NCI-H1092 (cell line): Measurements from ENCODE around the gene EPHA6.

Experiments used
- DNase-seq: peaks from one replicate; lab custom pipeline; 2025; lab: John Stamatoyannopoulos, UW

The EPHA6 gene

GRCh38 chr3:96813820-96814650, at the start of gene EPHA6:
TSS of gene EPHA6 (plus strand) at chr3:96814594.
- DNase-seq, result peak; percentile 2

DNA sequence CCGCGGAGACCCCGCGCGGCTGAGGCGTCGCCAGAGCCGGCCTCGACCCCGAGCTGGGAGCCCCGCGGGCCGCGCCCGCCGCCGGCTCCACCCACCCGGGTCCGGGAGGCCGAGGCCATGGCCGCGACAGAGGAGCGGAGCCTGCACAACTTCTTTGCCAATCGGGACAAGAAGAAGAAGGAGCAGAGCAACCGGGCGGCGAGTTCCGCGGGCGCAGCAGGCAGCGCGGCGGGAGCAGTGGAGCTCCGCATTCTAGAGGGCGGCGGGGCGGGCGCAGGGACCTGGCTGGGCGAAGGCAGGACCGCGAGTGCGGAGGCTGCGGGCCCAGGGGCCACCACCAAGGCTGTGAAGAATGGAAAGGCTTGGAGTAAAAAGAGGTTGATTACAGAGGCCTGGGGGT, 37.6 kb upstream of the EPHA6 start:
- DNase-seq, result no peak

- DNase-seq, result no peak
Observed at GRCh38 chr3:96779810-96780209, 34.6 kb upstream of the EPHA6 start.

- no peak for DNase-seq
Observed at GRCh38 chr3:96796101-96796500, 18.3 kb upstream of the EPHA6 start.

DNA sequence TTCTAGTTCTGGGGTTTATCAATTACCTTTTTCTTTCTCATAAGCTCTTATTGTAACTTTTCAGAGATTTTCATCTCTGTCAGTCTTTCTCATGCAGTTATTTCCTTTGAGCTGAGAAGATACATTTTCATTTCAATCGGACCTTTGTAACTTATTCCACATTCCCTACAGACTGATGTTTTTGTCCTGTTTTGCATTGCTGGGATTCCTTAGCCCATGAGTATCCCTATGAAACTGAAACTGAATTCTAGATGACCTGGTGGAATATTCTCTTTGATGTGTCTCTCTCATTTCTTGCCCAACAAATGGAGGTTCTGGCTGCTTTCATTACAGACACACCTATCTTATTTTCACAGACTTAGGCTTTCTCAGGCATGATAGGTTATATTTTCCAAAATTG, 10.5 kb upstream of the EPHA6 start:
- no peak for DNase-seq

DNA sequence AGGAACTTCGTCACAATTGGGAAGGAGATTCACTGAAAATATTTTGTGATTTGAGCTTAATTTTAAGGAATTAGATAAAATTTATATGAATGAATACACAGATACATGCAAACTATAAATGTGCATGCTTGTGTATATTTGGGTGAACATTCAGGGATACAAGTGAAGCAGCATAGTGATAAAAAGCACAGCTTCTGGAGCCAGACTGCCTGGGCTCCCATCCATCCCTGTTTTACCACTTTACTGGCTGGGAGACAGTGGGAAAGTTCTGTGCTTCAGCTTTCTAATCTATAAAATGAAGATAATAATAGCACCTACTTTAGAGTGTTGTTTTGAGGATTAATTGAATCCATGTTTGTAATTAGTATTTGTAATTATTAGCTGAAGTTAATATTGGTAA, 8.1 kb upstream of the EPHA6 start:
- DNase-seq, result no peak

DNA sequence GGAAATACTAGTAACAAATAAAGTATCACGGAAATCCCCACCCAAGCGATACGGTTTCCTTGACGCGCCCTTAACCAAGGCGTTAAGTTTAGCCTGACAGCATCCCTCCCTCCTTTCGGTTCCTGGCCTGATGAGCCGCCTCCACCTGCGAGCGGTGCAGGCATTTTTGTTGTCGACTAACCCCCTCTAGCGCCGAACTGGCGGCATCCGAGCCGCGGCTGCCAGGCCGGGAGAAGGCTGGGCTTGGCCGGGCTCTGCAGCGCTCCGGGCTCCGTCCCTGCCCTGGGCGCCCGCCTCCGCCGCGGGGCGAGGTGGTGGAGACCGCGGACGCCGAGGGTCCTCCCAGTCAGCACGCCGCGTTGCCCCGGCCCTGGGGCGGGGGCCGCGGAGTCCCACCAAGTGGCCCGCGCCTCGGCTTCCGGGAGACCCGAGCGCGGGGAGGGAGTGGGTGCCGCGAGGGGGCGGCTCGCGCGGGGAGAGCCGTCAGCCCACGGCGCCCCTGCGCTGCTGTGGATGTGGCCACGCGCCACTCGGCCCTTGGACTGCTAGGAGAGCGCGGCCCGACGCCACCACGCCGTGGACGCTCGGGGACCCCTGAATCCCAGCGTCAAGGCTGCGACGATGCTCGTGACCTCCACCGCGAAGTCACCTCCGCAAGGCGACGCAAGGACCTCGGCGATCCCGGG, 1.1 kb upstream of the EPHA6 start:
- DNase-seq, result peak; percentile 68

- DNase-seq, result no peak
Observed at GRCh38 chr3:96814651-96815567, 515 bp downstream of the EPHA6 start.

GRCh38 chr3:96831175-96831574, 16.8 kb downstream of the EPHA6 start:
- no peak for DNase-seq

DNA sequence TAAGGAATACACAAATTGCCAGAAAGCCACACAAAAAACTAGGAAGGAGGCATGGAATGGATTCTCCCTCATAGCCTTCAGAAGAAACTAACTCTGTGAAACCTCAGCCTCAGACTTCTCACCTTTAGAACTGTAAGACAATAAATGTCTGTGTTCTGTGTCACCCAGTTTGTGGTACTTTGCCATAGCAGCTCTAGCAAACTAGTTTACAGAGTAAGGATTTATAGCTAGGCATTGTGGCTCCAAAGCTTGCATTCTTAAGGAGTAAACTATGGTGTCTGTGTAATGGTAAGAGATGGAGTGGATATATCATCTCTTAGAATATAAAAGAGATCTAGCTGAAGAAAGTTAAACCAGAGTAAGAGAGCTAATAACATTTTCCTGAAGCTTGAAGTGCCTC, 18.9 kb downstream of the EPHA6 start:
- DNase-seq, result no peak

GRCh38 chr3:96836153-96836915, 21.9 kb downstream of the EPHA6 start:
- no peak for DNase-seq

DNA sequence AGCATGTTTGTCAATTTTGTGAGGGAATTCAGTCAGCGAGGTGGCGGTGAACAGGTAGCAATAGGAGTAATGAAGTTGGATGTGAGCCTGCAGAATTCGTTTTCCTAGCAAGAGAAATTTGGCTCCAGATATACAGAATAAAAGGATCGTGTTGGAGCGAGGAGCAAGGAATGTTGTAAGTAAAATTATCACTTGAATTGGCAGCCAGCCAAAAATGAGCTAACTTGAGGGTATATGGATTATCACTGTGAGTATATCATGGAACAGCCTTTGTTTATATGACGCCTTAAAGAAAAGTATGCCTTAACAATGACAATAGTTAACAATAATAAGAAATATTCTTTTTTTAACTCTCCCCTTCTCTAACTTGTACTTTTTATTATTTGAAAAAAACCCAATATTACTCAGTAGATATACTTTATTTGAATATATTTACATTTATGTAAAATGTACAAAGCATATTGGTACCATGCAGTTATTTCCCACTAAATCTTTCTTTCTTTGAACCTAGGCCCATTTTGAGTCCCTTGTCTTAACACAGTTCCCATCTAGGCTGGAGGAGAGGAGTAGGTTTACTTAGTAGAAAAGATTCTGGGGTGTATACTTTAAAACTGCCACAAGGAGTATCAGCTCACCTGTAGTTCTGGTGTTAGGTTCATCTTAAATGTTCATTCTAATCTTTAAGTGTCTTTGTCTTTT, 29.3 kb downstream of the EPHA6 start:
- no peak for DNase-seq

DNA sequence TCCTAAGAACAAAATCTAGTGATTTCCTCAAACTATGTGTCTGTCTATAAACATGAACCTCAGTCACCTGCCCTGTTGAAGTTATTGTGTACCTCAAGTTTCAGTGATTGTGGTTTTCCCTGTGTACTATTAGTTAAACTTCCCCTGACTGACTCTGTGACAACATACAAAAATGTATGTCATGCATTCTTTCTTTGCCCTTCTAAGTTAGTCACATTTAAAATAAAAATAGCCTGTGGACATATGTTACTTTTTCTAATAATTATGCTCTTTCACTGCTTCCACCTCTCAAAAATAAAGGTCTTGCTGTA, 29.8 kb downstream of the EPHA6 start:
- no peak for DNase-seq

DNA sequence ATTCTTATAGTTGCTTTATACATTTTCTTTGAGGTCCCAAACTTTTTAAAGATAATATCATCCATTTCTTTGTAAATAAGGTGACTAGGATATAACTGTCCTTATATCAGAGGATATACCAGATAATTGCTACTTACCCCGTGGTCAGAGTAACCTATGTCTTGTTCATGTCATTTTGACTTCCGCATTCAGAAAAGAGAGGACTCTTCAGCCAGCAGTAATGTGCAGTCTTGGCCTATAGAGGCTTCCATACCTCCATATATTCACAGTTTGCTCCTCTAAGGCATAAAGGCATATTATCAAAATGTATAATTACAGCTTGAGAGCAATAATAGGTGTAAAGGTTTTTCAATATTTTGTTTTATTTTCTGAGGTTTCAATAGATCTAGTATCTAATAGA, 38.5 kb downstream of the EPHA6 start:
- no peak for DNase-seq

DNA sequence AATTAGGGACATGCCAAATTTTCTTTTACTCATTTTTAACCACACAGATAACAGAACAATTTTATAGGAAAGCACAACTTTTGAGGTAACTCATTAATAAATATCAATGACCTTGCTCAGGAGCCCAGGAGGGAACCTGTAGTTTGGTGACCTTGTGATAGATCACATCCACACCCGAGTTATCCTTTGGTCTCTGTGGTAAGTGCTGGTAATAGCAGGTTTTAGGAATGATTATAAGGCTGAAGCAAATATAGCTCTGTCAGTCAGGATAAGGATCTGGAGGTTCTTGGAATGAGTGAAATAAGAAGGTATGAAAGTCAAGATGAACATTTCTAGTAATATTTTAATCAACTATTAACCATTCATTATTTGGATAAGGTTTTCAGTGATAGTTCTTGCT, 46.5 kb downstream of the EPHA6 start:
- no peak for DNase-seq

GRCh38 chr3:96863129-96863740, 48.8 kb downstream of the EPHA6 start:
- DNase-seq, result peak; percentile 31

DNA sequence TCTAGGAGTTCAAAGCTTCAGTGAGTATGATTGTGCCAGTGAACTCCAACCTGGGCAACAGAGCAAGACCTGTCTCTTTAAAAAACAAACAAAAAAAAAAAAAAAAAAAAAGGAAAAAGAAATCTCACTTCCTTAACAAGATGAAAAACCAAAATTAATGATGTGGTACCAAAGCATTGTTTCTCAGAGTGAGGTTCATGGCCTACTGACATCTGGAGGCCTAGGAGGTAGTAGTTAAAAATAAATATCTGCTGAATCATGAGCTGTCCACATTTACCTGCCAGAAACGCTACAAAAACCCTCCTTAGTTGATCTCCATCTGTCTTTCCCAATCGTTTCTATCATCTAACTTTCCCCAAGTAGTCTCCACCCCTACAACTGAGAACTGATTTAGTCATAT, 51.2 kb downstream of the EPHA6 start:
- DNase-seq, result no peak

- no peak for DNase-seq
Observed at GRCh38 chr3:96869316-96869715, 54.9 kb downstream of the EPHA6 start.

DNA sequence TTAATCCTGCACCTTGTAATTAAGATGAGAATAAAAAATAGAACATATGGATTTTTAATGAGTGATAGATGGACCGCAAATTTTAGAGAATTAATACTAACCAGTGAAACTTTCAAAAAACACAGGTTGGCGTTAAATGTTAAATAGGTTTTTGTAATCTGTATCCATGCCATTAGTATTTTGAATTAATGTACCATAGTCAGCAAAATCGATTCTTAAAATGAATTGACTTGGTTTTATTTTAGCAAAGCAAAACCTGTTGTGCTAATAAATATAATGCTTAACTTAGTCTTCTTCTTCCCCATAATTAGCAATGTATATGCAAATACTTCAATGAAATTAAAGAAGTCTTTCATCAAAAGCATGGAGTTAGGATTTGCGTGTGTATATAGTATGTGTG, 63.1 kb downstream of the EPHA6 start:
- DNase-seq, result no peak

- DNase-seq, result no peak
Observed at GRCh38 chr3:96900031-96900430, 85.6 kb downstream of the EPHA6 start.

GRCh38 chr3:96900566-96900965, 86.2 kb downstream of the EPHA6 start:
- DNase-seq, result no peak
